Fibroblast of upper back skin (primary cell): Measurements from ENCODE around the gene CHMP6.
"Not testable (repeated sequence)": the region's sequence is repeated elsewhere in the genome, so short reads cannot be mapped to it uniquely, and the experiment has no call there.

Source experiments
- DNase-seq: peaks from one replicate; pipeline ENCODE4 v3.0.0-alpha.2; 2013

CHMP6 gene

DNA sequence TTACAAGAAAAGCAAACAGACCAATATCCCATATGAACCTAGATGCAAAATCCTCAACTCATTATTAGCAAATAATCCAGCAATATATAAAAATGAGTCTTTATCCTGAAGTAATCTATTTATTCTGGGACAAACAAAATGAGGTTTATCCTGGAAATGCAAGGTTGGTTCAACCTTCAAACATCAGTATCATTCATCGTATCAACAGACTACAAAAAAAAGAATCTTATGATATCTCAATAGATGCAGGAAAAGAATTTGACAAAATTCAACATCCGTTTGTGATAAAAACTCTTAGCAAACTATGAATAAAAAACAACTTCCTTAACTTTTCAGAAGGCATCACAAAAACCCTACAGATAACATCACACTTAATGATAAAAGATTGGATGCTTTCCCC is 24.9 kb downstream of the CHMP6 start:
- DNase-seq = no peak

- not testable (repeated sequence) for DNase-seq
These were observed 25.7 kb downstream of the CHMP6 start for GRCh38 chr17:81017330-81017729.

- peak; percentile 39 for DNase-seq
These were observed 26.6 kb downstream of the CHMP6 start for GRCh38 chr17:81018044-81018802.

DNA sequence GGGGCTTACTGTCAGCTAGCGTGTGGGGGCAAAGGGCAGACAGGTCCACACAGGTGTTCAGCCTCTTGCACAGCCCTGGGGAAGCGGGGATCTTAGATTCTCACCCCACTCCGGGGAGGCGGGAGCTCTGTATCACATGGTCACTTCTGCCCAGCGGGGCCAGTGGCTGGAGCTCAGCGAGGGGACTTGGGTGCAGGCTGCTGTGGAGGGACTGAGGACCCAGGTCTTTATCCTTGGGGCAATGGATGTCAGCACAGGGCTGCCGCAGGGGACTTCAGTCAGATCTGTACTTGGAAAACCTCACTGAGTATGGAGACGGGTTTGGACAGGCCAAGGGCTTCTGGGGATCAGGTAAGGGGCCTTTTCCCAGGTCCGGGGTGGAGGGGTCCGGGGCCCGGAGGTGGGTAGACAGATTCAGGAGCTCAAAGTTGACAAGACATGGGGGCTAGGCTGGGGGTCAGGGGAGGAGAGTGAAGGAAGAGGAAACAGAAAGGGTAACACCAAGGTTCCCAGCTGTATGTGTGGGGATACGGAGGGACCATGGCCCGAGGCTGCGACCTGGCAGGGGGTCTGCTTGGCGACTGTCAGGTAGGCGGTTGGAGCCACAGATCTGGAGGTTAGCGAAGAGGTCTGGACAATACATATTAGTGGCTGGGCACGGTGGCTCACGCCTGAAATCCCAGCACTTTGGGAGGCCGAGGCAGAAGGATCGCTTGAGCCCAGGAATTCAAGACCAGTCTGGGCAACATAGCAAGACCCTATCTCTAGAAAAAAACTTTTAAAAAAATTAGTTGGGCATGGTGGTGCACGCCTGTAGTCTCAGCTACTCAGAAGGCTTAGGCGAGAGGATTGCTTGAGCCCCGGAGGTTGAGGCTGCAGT is 28.2 kb downstream of the CHMP6 start:
- no peak for DNase-seq

GRCh38 chr17:81020443-81020766 is 28.8 kb downstream of the CHMP6 start:
- no peak for DNase-seq

DNA sequence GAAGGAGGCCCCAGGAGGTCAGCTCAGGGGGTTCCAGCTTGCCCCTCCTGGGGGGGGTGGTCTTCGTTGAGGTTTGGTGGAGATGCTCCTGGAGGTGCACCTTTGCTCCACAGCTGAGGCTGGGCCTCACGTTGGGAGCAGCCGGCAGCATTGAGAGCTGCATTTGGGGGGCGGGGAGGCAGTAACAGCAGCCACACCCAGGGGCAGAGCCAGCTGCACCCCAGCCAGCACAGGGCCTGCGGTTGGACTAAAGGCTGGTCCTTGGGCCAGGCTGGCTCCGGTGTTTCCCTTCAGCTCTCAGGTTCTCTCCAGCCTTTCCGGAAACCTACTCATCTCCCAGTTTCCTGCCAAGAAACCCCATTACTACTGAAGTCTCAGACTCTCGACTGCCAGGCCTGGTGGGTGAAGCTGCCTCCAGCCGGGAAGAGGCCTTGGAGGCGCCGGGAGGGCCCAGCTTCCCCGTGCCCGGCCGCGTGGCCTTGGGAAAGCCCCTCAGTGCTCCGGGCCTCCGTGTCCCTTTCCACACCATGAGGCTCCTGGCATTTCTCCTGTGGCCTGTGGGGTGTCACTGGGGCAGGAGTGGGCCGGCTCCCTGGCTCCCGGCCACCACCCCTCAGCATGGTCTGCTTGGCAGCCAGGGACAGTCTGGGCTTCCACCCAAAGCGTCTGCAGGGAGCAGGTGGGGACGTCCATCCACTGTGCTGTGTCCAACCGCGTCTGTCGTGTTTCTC is 29.3 kb downstream of the CHMP6 start:
- peak; percentile 32 for DNase-seq

GRCh38 chr17:81021531-81022343 is 30.1 kb downstream of the CHMP6 start:
- DNase-seq = no peak

DNA sequence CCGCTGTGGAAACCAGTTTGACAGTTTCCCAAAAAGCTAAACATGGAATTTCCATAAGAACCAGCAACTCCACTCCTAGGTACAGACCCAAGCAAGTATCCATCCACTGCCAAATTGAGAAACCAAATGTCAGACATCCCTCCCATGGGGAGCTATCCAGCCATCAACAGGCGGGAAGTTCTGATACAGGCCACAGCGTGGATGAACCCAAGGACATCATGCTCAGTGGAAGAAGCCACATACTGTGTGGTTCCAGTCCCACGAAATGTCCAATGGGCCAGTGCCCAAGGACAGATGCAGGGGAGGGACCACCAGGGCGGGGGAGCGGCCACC is 30.7 kb downstream of the CHMP6 start:
- DNase-seq = no peak

- no peak for DNase-seq
These were observed 33.6 kb downstream of the CHMP6 start for GRCh38 chr17:81025065-81025740.

DNA sequence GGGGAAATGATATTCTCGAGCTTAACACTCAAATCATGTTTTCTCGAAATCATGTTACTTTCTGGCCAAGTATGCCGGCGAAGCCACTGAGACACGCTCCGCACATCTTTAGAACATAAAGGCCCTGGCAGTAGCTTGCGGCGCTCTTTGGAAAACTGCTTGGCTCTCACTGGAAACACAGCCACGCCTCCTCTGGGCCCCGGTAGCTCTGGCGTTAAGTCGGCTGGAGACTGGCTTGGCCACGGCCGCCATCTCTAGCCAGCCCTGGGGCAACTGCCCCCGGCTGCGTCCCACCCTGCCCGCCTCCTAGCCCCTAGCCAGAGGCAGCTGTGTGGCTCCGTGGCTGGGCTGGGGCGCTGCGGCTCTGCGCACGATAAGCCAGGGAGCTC is 34.1 kb downstream of the CHMP6 start:
- no peak for DNase-seq

DNA sequence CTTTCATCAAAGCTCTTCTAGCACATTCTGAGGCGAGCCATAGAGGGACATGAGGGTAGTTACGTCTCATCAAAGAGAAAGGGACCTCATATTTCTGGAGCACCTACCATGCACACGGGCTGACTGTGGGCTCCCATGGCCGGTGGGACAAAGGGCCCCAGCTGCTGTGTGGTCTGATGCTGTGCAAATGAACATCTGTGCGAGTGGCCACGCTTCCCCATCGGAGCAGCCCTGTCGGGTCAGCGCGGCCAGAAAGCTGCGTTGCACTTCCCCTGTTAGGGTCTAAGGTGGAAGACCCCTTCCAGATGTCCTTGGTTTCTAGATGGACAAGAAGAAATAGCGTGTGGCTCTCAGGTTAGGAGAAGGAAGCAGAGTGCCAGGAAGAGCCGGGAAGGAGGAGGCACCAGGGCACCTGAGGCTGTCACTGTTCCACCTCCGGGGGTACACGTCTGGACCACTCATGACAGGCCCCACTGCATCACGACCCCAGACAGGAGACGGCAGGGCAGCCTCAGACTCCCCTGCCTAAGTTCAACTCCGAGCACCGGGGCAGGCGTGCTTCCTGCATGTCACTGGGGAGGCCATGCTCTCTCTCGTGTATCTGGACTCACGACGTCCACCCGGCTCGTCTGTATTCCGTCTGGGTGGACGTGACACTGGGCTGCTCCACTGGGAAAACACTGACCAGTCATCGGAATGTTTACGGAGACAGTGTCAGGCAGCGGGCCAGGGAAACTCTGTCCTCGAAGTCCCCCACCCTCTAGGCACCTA is 34.8 kb downstream of the CHMP6 start:
- DNase-seq = no peak

DNA sequence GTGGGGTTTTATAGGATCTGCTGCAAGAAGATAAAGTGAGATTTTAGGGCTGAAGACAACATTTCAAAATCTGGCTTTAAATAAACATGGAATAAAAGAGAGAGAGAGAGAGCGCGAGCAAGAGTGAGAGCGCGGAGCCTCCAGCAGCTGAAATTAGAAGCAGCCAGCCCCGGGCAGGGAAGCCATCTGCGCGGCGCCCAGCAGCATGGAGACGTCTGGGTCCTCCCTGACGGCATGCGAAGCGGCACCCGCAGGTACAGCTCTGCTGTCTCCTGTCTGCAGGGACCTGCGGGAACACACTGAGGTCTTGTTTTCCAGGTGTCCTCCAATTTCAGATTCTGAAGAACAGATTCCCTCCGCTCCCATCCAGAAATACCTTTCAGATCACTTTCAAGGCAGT is 35.4 kb downstream of the CHMP6 start:
- no peak for DNase-seq

- no peak for DNase-seq
These were observed 36.2 kb downstream of the CHMP6 start for GRCh38 chr17:81027591-81028505.

DNA sequence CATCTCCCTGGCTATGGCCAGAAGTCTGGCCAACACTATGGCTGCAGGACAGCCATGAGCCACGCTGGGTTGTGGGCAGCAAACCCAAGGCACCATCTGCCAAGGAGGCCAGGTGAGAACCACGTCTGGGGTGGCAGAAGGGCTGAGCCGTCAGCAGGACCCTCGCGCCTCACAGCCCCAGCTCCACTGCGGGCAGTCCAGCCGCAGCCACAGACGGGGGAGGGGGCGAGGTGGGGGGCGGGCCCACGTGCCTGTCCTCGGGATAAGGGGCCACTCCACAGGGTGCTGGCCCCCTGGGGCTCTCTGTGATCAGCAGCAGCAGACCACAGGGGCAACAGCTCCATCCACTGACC is 36.8 kb downstream of the CHMP6 start:
- DNase-seq = no peak

DNA sequence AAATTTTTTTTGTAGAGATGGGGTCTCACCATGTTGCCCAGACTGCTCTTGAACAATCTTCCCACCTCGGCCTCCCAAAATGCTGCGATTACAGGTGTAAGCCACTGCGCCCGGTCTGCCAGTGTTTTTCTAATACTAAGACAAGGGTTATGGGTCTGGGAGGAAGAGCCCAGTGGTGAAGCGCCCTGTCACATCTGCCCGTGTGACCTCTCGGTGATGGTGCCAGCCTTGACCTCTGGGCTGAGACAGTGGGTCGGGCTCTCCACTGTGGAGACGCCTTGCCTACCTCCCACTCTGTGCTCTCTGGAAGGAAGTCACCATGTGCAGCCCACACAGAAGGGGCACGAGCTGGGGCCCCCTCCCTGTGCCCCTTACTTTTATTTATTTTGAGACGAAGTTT is 38.2 kb downstream of the CHMP6 start:
- DNase-seq = no peak

- not testable (repeated sequence) for DNase-seq
These were observed 38.7 kb downstream of the CHMP6 start for GRCh38 chr17:81030312-81030711.

DNA sequence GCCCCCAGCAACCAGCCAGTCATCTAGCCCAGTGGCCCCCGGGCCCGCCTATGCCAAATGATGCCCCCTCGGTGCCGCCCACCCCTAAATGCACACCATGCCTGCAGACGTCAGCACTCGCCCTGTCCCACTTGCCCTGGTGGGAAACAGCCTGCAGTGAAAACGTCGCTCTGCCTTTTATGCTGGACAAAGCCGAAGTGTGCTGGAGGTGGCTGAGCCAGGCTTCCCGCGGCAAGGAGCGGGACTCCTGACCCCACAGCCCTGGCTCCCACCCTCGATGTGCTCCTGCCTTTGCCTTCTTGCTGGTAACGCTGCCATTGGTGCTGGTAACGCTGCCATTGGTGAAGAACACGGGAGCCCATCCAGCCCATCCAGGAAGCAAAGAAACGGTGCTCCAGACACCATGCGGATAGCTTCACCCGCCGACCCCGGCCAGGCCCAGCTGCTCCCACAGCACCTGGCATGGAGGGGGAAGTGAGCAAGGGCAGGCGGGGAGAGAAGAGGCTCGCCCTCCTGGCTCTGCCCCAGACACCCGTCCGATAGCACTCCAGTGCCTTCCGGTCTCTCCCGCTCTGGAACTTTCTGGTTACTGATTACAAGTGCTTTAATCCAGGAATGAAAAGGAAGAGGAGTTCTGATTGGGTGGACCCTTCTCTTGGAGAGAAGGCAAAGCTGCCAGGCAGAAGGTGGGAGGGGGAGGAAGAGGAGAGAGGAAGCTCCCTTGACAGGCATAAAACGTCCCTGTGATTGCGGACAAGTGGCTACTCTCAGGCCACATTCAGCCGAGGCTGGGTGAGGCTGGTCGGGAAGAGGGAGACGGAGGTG is 39.3 kb downstream of the CHMP6 start:
- DNase-seq = no peak

DNA sequence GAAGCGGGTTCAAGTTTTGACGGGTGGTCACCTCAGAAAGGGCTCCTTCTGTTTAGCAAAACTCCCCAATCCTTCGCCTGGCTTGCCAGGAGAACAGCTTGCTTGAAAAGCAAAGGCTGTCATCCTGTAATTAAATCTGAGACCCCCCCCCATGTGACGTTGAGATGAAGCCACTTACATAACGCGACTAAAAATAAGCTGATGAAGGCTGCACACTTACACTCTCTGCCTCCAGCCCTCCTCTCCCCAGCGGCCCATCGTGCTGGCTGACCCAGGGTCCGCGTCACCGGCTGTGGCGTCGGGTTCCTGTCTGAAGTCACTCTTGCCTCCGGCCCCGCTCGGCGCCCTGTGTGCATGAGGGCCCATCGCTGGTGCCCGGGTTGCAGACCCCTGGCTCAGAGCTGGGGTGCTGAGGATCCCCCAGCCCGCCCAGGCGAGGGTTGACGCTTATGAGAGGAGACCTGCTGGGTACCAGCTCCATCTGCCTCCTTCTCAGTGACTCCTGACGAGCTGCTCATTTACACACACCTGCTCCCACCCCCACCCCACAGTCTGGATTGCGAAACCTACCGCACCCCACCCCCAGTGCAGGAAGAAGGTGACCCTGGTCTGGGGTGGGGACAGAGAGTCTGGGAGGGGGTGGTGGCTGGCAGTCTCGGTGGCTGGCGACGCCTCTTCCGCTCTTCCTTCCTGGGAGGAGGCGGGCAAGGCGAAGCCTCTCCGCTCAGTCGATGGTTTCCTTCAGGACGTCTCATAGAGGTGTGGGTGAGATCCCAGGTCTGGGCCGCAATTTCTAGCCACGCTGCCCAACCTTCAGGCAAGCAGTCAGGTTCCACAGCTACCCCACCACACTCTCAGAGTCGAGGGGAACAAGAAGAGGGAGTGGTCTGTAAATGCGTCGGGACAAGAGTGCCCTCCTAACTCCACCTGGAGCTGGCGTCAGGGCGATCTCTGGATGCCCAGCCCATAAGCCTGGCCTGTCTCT is 40.2 kb downstream of the CHMP6 start:
- DNase-seq = no peak
